Measurements from ENCODE around the gene PCSK9.

PCSK9 gene

GRCh38 chr1:54995013-54995760 lies 44.2 kb upstream of the PCSK9 start:
- CTCF ChIA-PET = interaction anchor here (0.6 to 2.2 kb wide), 6 partner anchors 12 to 320 kb away, joined by 3 to 60 read pairs (median 6); no protein-coding TSS in a partner anchor
- no peak for DNase-seq (ENCODE audit: low spot score)
- TF ChIP-seq CTCF (conservative IDR thresholded peaks at IDR 0.05; ENCODE audit: low read depth) = no peak
- no peak overlapping the region for H3K27ac ChIP-seq
- POLR2A ChIA-PET (ENCODE audit: low non-redundant PET) = no interaction called here

GRCh38 chr1:54995835-54996234 lies 43.5 kb upstream of the PCSK9 start:
- CTCF ChIA-PET = interaction anchor here (0.6 to 2.4 kb wide), 16 partner anchors 9 to 189 kb away, joined by 3 to 60 read pairs (median 5); partner anchors contain the start of gene TMEM61
- H3K27ac ChIP-seq = no peak overlapping the region
- no peak for DNase-seq (ENCODE audit: low spot score)
- TF ChIP-seq CTCF (conservative IDR thresholded peaks at IDR 0.05; ENCODE audit: low read depth) = no peak
- POLR2A ChIA-PET (ENCODE audit: low non-redundant PET) = no interaction called here

GRCh38 chr1:54996359-54996868 lies 42.9 kb upstream of the PCSK9 start:
- TF ChIP-seq CTCF (conservative IDR thresholded peaks at IDR 0.05; ENCODE audit: low read depth) = peak; percentile 85
- ChIA-PET POLR2A (ENCODE audit: low non-redundant PET) (no interaction called here), CTCF (interaction anchor here (0.5 to 2.4 kb wide), 21 partner anchors 9 to 190 kb away, joined by 3 to 60 read pairs (median 5); partner anchors contain the start of gene TMEM61)
- peak; percentile 90 for DNase-seq (ENCODE audit: low spot score)
- no peak overlapping the region for H3K27ac ChIP-seq

GRCh38 chr1:54996869-54997710 lies 42.3 kb upstream of the PCSK9 start:
- DNase-seq (ENCODE audit: low spot score) = no peak
- ChIA-PET POLR2A (ENCODE audit: low non-redundant PET) (no interaction called here), CTCF (interaction anchor here (0.5 to 2.4 kb wide), 15 partner anchors 11 to 190 kb away, joined by 3 to 60 read pairs (median 5); no protein-coding TSS in a partner anchor)

GRCh38 chr1:54997711-54997986 lies 41.7 kb upstream of the PCSK9 start:
- POLR2A ChIA-PET (ENCODE audit: low non-redundant PET) = no interaction called here
- CTCF ChIA-PET = interaction anchor here (0.7 to 2.4 kb wide), 2 partner anchors 24 to 124 kb away, joined by 3 to 13 read pairs; no protein-coding TSS in a partner anchor
- H3K27ac ChIP-seq = no peak overlapping the region
- DNase-seq (ENCODE audit: low spot score) = no peak
- no peak for TF ChIP-seq CTCF (conservative IDR thresholded peaks at IDR 0.05; ENCODE audit: low read depth)

More at GRCh38 chr1:54996869-54997710, 42.3 kb upstream of the PCSK9 start:
- no peak for TF ChIP-seq CTCF (conservative IDR thresholded peaks at IDR 0.05; ENCODE audit: low read depth)
- no peak overlapping the region for H3K27ac ChIP-seq

GRCh38 chr1:54998100-54998499 lies 41.2 kb upstream of the PCSK9 start:
- DNase-seq (ENCODE audit: low spot score) = no peak
- POLR2A ChIA-PET (ENCODE audit: low non-redundant PET) = no interaction called here
- no peak overlapping the region for H3K27ac ChIP-seq
- no peak for TF ChIP-seq CTCF (conservative IDR thresholded peaks at IDR 0.05; ENCODE audit: low read depth)
- CTCF ChIA-PET = interaction anchor here (0.7 to 2.4 kb wide), 3 partner anchors 24 to 124 kb away, joined by 3 to 14 read pairs (median 13); no protein-coding TSS in a partner anchor
